Measurements from ENCODE around the gene NCAM1.

DNA sequence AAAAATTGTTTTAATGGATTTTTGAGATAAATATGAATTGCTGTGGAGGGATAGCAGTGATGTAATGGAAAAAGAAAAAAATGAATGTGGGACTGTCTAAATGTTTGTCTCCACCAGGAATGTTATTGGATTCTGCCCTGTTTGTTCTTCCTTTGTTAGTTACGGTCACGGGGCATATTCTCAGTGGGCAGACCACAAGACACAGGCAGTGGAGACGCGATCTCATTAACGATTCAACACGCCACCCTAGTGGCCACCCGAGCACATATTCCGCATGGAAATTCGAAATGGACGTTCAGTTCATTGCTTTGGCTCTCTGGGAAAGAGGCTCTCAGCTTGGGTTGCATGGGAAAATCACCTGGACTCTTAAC is 201.4 kb downstream of the NCAM1 start:
- TF ChIP-seq ZFP41 (tag by site-specific recombination; IDR thresholded peaks at IDR 0.05; ENCODE audit: borderline replicate concordance) (no peak), ZNF302 (tag by site-specific recombination; IDR thresholded peaks at IDR 0.05; ENCODE audit: low read depth) (no peak), ZNF792 (tag by site-specific recombination; IDR thresholded peaks at IDR 0.05) (no peak), ZBTB20 (tag by site-specific recombination; IDR thresholded peaks at IDR 0.05) (no peak), EGR2 (tag by site-specific recombination; IDR thresholded peaks at IDR 0.05; ENCODE audit: low read depth) (no peak), ZNF558 (tag by site-specific recombination; IDR thresholded peaks at IDR 0.05) (no peak), SP2 (tag by site-specific recombination; IDR thresholded peaks at IDR 0.05) (no peak)
- TF ChIP-seq, protein P1, sequence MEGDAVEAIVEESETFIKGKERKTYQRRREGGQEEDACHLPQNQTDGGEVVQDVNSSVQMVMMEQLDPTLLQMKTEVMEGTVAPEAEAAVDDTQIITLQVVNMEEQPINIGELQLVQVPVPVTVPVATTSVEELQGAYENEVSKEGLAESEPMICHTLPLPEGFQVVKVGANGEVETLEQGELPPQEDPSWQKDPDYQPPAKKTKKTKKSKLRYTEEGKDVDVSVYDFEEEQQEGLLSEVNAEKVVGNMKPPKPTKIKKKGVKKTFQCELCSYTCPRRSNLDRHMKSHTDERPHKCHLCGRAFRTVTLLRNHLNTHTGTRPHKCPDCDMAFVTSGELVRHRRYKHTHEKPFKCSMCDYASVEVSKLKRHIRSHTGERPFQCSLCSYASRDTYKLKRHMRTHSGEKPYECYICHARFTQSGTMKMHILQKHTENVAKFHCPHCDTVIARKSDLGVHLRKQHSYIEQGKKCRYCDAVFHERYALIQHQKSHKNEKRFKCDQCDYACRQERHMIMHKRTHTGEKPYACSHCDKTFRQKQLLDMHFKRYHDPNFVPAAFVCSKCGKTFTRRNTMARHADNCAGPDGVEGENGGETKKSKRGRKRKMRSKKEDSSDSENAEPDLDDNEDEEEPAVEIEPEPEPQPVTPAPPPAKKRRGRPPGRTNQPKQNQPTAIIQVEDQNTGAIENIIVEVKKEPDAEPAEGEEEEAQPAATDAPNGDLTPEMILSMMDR (tag by site-specific recombination; IDR thresholded peaks at IDR 0.05): peak; percentile 45; the same call in 1 of the 2 replicates
- TF ChIP-seq, protein P2, sequence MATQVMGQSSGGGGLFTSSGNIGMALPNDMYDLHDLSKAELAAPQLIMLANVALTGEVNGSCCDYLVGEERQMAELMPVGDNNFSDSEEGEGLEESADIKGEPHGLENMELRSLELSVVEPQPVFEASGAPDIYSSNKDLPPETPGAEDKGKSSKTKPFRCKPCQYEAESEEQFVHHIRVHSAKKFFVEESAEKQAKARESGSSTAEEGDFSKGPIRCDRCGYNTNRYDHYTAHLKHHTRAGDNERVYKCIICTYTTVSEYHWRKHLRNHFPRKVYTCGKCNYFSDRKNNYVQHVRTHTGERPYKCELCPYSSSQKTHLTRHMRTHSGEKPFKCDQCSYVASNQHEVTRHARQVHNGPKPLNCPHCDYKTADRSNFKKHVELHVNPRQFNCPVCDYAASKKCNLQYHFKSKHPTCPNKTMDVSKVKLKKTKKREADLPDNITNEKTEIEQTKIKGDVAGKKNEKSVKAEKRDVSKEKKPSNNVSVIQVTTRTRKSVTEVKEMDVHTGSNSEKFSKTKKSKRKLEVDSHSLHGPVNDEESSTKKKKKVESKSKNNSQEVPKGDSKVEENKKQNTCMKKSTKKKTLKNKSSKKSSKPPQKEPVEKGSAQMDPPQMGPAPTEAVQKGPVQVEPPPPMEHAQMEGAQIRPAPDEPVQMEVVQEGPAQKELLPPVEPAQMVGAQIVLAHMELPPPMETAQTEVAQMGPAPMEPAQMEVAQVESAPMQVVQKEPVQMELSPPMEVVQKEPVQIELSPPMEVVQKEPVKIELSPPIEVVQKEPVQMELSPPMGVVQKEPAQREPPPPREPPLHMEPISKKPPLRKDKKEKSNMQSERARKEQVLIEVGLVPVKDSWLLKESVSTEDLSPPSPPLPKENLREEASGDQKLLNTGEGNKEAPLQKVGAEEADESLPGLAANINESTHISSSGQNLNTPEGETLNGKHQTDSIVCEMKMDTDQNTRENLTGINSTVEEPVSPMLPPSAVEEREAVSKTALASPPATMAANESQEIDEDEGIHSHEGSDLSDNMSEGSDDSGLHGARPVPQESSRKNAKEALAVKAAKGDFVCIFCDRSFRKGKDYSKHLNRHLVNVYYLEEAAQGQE (tag by site-specific recombination; IDR thresholded peaks at IDR 0.05): no peak

Data from HEK293 (cell line).